Activated CD4-positive, alpha-beta T cell treated with anti-CD3 and anti-CD28 coated beads for 36 hours (primary cell): Measurements from ENCODE around the gene KCNJ5. TPM values are rescaled to one million over a fixed set of nuclear protein-coding genes. Genes with fewer than 3 reads are reported as not detected.

Source experiments
- ATAC-seq: fragments of 200-7000 bp; cut with Tn5 transposase; one replicate; pipeline ENCODE4 v1.10.0; 2021; ENCODE audit warnings: mild to moderate bottlenecking, moderate library complexity
- CTCF ChIA-PET: fragments of 350-600 bp; sonication (Branson Sonifier 250); formaldehyde crosslinking; loops from one replicate; lab custom pipeline; 2021; ENCODE audit warnings: antibody characterized with exemption; lab: Charles Lee
- POLR2A ChIA-PET: fragments of 350-600 bp; sonication (Branson Sonifier 250); formaldehyde crosslinking; loops from one replicate; lab custom pipeline; 2021; ENCODE audit warnings: antibody characterized with exemption, inconsistent platforms; lab: Charles Lee
- DNase-seq: peaks from one replicate; pipeline ENCODE4 v3.0.0-alpha.2; 2020
- H3K27ac Mint-ChIP-seq: one replicate; pipeline ENCODE4 v1.8.0; 2021; ENCODE audit warnings: mixed read lengths
- H3K27me3 Mint-ChIP-seq: one replicate; pipeline ENCODE4 v1.8.0; 2021; ENCODE audit warnings: mixed read lengths
- H3K36me3 Mint-ChIP-seq: one replicate; pipeline ENCODE4 v1.8.0; 2021; ENCODE audit warnings: low read depth, mixed read lengths
- H3K4me1 Mint-ChIP-seq: one replicate; pipeline ENCODE4 v1.8.0; 2021; ENCODE audit warnings: mixed read lengths
- H3K4me3 Mint-ChIP-seq: one replicate; pipeline ENCODE4 v1.8.0; 2021; ENCODE audit warnings: mild to moderate bottlenecking, moderate library complexity, mixed read lengths
- H3K9me3 Mint-ChIP-seq: one replicate; pipeline ENCODE4 v1.8.0; 2021; ENCODE audit warnings: low read depth, mixed read lengths
- intact Hi-C, 2 experiments: fragments of 100-400 bp; cut with DNase I in 1 of 2; cut with micrococcal nuclease in 1 of 2; formaldehyde crosslinking; loops; one replicate each; pipeline versions ENCODE4 v1.14.2 to v1.15.1; 2022 to 2024; cut with DNase I, micrococcal nuclease
- total RNA-seq, 2 experiments: library from RNA; stranded (reverse); gene quantifications; one replicate each; pipeline ENCODE4 v1.2.3, GENCODE V29; 2021

KCNJ5 gene
- total RNA-seq, result not detected

DNA sequence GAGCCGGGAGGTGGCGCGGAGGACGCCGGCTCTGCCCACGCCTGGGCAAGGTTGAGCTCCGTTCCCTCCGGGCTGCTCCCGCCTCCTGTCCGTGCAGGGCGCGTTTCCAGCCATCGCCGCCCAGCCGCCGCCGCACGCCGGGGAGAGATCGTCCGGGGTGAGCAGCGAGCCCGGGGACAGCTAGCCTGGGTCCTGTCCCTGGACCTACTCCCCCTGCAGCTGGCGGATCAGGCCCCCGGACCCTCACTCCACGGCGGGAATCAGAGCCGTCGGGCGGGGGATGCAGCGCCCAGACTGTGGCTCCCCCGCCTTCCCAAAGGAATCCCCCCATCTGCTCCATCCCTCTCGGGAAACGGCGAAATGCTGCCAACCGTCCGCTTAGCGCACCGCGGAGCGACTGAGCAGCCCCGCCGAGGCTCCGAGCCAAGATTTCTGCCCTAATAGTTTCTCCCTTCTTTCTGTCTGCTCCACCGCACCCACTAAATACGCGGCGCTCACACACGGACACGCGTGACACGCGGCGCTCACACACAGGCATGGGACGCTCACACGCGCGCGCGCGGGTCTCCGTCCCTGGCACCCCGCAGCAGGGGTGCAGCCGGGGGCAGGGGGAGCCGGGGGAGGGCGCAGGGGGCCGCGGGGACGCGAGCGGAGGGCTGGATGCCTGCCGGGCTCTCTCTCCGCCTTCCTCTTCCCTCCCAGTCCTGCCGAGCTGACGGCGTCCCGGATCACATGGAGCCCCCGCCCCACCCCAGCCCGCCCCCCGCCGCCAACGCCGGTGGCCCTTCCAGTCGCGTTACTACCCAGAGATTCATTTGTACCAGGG, at the start of gene KCNJ5:
KCNJ5 (plus strand) TSS at position 814 of the 826 bp plus-strand sequence. CDS start 19,918 bp downstream, outside the sequence.
- peaks cover 46% of the 10 kb centered on the region for H3K27me3 Mint-ChIP-seq
- peak; percentile 36 for DNase-seq
- H3K4me1 Mint-ChIP-seq, result peaks cover 2% of the 10 kb centered on the region
- no peaks in the 10 kb centered on the region for H3K36me3 Mint-ChIP-seq
- H3K4me3 Mint-ChIP-seq, result peak within 1 kb of the TSS; percentile 59
- no peaks in the 10 kb centered on the region for H3K9me3 Mint-ChIP-seq
- ATAC-seq, result peak; percentile 35
- ChIA-PET POLR2A (no interaction called here), CTCF (interaction anchor here (0.6 to 2.2 kb wide), 8 partner anchors 10 to 733 kb away, joined by 3 to 9 read pairs (median 4); no protein-coding TSS in a partner anchor)
- intact Hi-C loops, result no loop called here
- H3K27ac Mint-ChIP-seq, result no peak within 1 kb of the TSS

DNA sequence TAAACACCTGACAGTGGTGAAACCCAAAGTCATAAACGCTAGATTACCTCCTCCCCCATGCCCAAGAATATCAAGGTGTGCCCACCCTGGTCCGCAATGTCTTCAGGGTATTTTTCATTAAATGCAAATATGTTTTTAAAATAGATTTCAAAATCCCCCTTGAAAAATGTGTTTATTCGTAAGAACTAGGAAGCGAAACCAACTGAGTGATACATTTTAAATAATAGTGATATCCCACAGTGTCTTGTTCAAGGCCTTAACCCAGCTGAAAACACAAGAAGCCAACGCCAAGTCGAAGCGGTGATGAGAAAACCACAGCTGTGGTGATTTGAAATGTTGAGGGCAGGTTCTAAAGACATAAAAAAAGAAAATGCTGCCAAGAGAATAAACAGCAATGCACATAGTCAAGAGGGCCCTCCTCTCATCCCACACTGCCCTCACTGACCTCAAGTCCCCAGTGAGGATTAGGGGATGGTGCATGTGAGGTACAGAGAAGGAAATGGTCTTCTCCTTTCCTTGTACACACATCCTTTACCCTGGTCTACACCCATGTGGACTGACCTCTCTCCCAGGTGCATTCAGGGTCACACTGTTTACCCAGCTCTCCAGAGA, 49.6 kb upstream of the KCNJ5 start:
- Mint-ChIP-seq H3K4me1 (peaks cover 77% of the 10 kb centered on the region), H3K27me3 (no peaks in the 10 kb centered on the region), H3K27ac (no peak overlapping the region), H3K9me3 (no peaks in the 10 kb centered on the region), H3K36me3 (no peaks in the 10 kb centered on the region), H3K4me3 (no peak overlapping the region)
- ChIA-PET CTCF (no interaction called here), POLR2A (no interaction called here)
- intact Hi-C loops, result no loop called here
- ATAC-seq (no peak), DNase-seq (no peak)

DNA sequence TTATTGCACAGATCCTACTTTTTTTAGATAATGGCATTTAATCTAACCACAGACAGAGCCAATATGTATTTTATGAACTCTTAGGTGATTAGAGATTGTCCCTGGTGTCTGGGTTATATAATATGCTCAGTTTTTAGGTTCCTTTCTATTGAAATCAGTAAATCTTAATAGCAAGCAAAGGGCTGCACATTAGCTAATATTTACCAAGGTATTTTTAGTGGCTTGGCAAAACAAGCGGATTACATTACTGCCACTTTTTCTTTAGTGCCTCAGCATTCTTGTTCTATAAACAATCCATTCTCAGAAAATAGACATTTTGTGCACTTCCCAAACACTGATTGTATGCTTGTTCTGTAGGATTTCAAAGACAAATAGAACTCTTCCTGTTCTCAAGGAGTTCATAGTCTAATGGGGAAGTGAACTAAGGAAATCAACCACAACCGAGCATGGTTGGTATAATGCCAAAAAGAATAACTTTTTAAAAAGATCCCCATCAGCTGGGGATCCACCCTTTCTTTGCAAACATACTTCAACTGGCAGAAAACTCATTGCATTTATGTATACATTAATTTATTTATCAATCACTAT, 47.9 kb upstream of the KCNJ5 start:
- Mint-ChIP-seq H3K9me3 (no peaks in the 10 kb centered on the region), H3K36me3 (no peaks in the 10 kb centered on the region), H3K4me3 (no peak overlapping the region), H3K4me1 (peaks cover 64% of the 10 kb centered on the region), H3K27ac (no peak overlapping the region), H3K27me3 (no peaks in the 10 kb centered on the region)
- intact Hi-C loops, result no loop called here
- CTCF ChIA-PET, result interaction anchor here (0.8 kb wide), 2 partner anchors 13 to 211 kb away, joined by 3 read pairs; no protein-coding TSS in a partner anchor
- POLR2A ChIA-PET, result no interaction called here
- no peak for ATAC-seq
- no peak for DNase-seq

DNA sequence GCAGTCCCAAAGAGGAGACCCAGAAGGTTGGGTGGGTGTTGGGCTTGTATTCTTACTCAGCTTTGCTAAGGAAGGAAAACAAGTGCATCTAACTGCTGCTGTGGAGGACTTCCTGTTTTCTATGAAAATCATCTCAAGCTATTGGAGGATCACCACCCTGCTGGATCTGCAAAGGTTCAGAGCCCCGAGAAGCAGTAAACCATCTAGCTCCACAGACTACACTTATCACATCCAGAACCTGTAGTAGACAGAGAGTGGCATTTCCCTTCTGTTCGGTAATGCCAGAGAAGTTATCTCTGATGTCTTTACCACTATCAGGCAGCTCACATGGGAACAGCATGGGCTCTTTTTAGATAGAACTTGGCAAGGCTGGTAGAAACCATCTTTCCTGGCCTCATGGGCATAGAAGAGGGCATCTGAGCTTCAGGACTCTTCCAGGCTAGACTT, 45.8 kb upstream of the KCNJ5 start:
- no peak for DNase-seq
- Mint-ChIP-seq H3K9me3 (no peaks in the 10 kb centered on the region), H3K4me3 (no peak overlapping the region), H3K36me3 (no peaks in the 10 kb centered on the region), H3K27ac (peak overlapping the region; percentile 5), H3K4me1 (peaks cover 46% of the 10 kb centered on the region), H3K27me3 (no peaks in the 10 kb centered on the region)
- ChIA-PET POLR2A (interaction anchor here (0.6 kb wide), 1 partner anchor 540 kb away, joined by 3 read pairs; no protein-coding TSS in a partner anchor), CTCF (interaction anchor here (1.0 to 3.2 kb wide), 6 partner anchors 9 to 688 kb away, joined by 3 to 21 read pairs (median 6); no protein-coding TSS in a partner anchor)
- intact Hi-C loops, result loop anchor here (5.0 kb wide), 3 partner anchors 203 to 813 kb away; no protein-coding TSS in a partner anchor
- ATAC-seq, result peak; percentile 71

DNA sequence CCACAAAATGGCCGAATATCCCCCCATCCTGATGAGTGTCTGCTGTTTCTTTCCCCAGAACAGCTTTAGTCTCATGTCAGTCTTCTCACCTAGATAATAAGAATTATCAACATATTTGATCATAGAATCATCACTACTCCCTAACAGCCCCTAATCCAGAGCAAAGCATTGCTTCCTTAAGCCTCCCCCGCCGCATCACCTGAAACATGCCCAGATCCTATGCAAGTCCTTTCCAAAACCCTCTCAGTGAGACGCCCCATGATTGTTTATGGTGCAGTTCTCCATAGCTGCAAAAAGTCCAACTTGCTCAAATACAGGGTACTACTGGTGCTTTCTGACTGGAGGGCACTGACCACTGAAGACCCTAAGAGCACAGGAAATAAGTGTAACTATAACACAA, 44.2 kb upstream of the KCNJ5 start:
- Mint-ChIP-seq H3K27ac (no peak overlapping the region), H3K9me3 (no peaks in the 10 kb centered on the region), H3K36me3 (no peaks in the 10 kb centered on the region), H3K4me3 (no peak overlapping the region), H3K4me1 (peaks cover 32% of the 10 kb centered on the region), H3K27me3 (no peaks in the 10 kb centered on the region)
- CTCF ChIA-PET, result interaction anchor here (0.5 to 3.2 kb wide), 8 partner anchors 8 to 1220 kb away, joined by 3 to 21 read pairs (median 6); no protein-coding TSS in a partner anchor
- no peak for DNase-seq
- POLR2A ChIA-PET, result no interaction called here
- intact Hi-C loops, result loop anchor here (5.0 kb wide), 3 partner anchors 205 to 815 kb away; no protein-coding TSS in a partner anchor
- ATAC-seq, result no peak

DNA sequence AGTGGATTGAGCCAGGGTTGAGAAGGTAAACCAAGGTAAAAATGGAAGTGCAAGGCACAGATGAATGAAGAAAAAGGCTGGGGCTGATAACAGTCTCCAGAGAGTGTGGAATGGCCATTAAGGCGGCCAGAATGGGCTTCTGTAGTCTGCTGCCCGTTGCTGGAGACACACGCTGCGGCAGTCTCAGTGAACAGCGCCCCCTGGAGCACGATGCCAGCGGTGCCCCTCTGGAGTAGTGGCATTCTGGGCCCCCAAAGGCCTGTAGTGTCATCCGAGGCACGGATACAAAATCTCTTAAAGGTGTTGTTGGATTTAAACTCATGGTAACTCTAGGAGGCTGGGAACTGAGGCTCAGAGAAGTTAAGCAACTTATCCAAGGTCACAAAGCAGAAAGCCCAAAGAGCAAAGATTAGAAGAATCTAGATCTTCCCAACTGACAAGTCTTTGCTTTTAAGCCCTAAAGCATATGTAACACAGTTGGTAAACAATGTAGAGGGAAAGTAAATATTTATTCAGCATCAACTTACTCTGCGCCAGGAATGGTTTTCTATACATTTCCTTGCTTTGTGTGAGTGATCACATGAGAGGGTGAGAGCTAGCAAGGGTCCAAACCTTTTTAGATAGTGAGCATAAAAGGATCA, 42.2 kb upstream of the KCNJ5 start:
- H3K36me3 Mint-ChIP-seq, result no peaks in the 10 kb centered on the region
- ChIA-PET POLR2A (no interaction called here), CTCF (interaction anchor here (0.7 to 3.3 kb wide), 15 partner anchors 8 to 819 kb away, joined by 3 to 14 read pairs (median 4); no protein-coding TSS in a partner anchor)
- intact Hi-C loops, result loop anchor here (5.0 kb wide), 3 partner anchors 207 to 817 kb away; no protein-coding TSS in a partner anchor
- H3K4me1 Mint-ChIP-seq, result peaks cover 18% of the 10 kb centered on the region
- H3K27me3 Mint-ChIP-seq, result no peaks in the 10 kb centered on the region
- no peak overlapping the region for H3K27ac Mint-ChIP-seq
- DNase-seq (peak; percentile 84), ATAC-seq (peak; percentile 85)
- no peaks in the 10 kb centered on the region for H3K9me3 Mint-ChIP-seq
- no peak overlapping the region for H3K4me3 Mint-ChIP-seq

DNA sequence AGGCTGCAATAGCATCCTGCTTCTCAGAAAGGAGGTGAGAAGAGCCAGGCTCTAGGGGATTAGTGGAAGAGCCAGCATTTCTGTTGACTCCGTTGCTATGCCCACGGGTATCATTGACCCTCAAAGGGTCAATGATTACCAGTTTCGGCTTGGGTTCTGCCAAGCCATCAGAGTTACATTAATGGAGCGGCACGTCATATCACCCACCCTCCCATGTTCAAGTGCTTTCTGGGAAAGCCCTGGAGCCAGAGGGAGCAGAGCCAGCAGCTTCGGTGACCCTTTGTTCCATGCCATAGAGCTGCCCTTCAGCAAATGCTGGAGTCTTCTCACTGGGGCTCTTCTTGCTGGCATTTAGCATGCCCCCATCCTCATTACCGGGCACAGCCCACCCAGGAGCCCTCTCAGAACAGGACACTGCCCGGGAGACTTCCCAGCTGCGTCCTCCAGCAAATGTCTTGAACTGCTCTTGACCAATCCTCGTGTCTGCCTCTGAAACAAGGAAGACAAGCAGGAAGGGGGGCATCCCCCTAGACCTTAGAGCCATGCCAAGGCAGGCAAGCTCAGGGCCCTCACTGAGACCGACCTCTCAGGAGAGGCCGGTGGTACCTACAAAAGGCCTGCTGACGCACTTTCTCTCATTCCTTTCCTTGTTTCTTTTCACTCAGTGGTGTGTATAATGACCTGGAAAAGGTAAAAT, 38.7 kb upstream of the KCNJ5 start:
- POLR2A ChIA-PET, result no interaction called here
- ATAC-seq, result no peak
- no peak for DNase-seq
- H3K4me3 Mint-ChIP-seq, result no peak overlapping the region
- CTCF ChIA-PET, result interaction anchor here (0.8 to 1.7 kb wide), 8 partner anchors 22 to 695 kb away, joined by 3 to 5 read pairs (median 3); no protein-coding TSS in a partner anchor
- H3K9me3 Mint-ChIP-seq, result no peaks in the 10 kb centered on the region
- H3K36me3 Mint-ChIP-seq, result no peaks in the 10 kb centered on the region
- H3K27ac Mint-ChIP-seq, result no peak overlapping the region
- no peaks in the 10 kb centered on the region for H3K27me3 Mint-ChIP-seq
- intact Hi-C loops, result loop anchor here in 1 of 2 experiments (10.0 kb wide), 1 partner anchor 1008 kb away; no protein-coding TSS in a partner anchor
- H3K4me1 Mint-ChIP-seq, result no peaks in the 10 kb centered on the region

DNA sequence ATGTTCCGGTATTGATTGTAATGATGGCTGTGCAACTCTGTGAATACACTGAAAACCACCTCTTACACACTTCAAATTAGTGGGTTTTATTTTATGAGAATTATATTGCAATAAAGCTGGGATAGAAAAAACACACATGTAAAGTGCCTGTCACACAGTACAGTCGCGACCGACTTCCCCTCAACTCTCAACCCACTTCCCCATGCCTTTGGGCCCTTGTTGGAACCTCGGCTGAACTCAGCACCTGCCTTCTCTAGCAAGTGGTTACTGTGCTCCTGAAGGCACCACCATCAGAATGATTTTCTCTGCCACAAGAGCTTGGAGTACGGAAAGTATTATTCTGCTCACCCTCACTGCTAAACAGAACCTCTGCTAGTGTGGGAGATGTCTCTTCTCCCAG, 37.6 kb upstream of the KCNJ5 start:
- CTCF ChIA-PET, result interaction anchor here (0.8 to 3.2 kb wide), 5 partner anchors 8 to 671 kb away, joined by 3 to 7 read pairs (median 3); no protein-coding TSS in a partner anchor
- Mint-ChIP-seq H3K4me3 (no peak overlapping the region), H3K36me3 (no peaks in the 10 kb centered on the region), H3K4me1 (no peaks in the 10 kb centered on the region), H3K27ac (no peak overlapping the region), H3K27me3 (no peaks in the 10 kb centered on the region), H3K9me3 (no peaks in the 10 kb centered on the region)
- ATAC-seq (no peak), DNase-seq (no peak)
- intact Hi-C loops, result loop anchor here in 1 of 2 experiments (10.0 kb wide), 1 partner anchor 1009 kb away; no protein-coding TSS in a partner anchor
- POLR2A ChIA-PET, result interaction anchor here (0.6 kb wide), 1 partner anchor 386 kb away, joined by 5 read pairs; no protein-coding TSS in a partner anchor

DNA sequence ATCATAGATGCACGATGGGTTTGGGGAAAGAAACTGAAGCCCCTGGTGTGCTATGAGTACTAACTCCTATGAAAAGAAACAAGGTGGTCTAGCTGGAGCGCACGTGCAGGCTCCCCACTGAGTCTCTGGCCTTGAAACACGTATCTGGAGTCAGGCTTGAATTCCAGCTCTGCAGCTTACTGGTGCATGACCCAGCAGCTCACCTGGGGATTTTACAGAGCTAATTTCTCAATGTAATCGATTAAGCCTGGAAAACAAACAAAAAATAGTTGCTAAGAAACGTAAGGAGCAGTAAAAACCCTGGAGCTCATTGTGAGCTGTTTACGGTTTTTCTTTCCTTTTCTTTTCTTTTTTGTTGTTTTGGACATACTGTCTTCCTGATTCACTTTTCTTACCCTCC, 36.3 kb upstream of the KCNJ5 start:
- Mint-ChIP-seq H3K27ac (no peak overlapping the region), H3K36me3 (no peaks in the 10 kb centered on the region), H3K27me3 (no peaks in the 10 kb centered on the region), H3K4me3 (no peak overlapping the region), H3K9me3 (no peaks in the 10 kb centered on the region), H3K4me1 (no peaks in the 10 kb centered on the region)
- no peak for ATAC-seq
- CTCF ChIA-PET, result interaction anchor here (0.6 to 3.2 kb wide), 5 partner anchors 9 to 684 kb away, joined by 3 to 10 read pairs (median 6); no protein-coding TSS in a partner anchor
- DNase-seq, result no peak
- POLR2A ChIA-PET, result no interaction called here
- intact Hi-C loops, result loop anchor here in 1 of 2 experiments (10.0 kb wide), 1 partner anchor 1010 kb away; no protein-coding TSS in a partner anchor

DNA sequence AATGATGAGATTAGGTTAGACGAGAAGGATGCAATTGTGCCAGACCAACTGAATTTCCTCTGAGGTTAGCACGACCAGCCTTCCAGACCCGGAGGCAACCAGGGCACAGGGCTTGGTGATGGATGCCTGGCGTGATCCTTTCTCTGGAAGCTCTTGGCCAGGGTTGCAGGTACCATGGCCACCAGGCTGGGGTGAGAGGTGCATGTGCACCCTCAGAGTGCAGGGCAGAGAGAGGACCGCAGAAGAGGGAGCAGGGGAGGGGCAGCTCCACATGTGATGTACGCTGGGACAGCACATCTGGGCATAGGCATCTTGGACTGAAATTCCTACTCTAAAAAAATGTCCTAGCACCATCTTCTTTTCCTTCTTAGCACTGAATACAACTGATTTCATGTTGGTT, 34.9 kb upstream of the KCNJ5 start:
- intact Hi-C loops, result loop anchor here in 1 of 2 experiments (10.0 kb wide), 1 partner anchor 1011 kb away; no protein-coding TSS in a partner anchor
- H3K27ac Mint-ChIP-seq, result no peak overlapping the region
- H3K4me3 Mint-ChIP-seq, result no peak overlapping the region
- H3K36me3 Mint-ChIP-seq, result no peaks in the 10 kb centered on the region
- peaks cover 4% of the 10 kb centered on the region for H3K4me1 Mint-ChIP-seq
- DNase-seq, result no peak
- ChIA-PET POLR2A (no interaction called here), CTCF (interaction anchor here (0.6 to 3.7 kb wide), 5 partner anchors 10 to 698 kb away, joined by 3 to 26 read pairs (median 7); no protein-coding TSS in a partner anchor)
- no peaks in the 10 kb centered on the region for H3K9me3 Mint-ChIP-seq
- H3K27me3 Mint-ChIP-seq, result no peaks in the 10 kb centered on the region
- no peak for ATAC-seq
